ENCODE data around the gene PFN4.

GRCh38 chr2:24106786-24107185 is 16.3 kb downstream of the PFN4 start:
- TF ChIP-seq, protein P1, sequence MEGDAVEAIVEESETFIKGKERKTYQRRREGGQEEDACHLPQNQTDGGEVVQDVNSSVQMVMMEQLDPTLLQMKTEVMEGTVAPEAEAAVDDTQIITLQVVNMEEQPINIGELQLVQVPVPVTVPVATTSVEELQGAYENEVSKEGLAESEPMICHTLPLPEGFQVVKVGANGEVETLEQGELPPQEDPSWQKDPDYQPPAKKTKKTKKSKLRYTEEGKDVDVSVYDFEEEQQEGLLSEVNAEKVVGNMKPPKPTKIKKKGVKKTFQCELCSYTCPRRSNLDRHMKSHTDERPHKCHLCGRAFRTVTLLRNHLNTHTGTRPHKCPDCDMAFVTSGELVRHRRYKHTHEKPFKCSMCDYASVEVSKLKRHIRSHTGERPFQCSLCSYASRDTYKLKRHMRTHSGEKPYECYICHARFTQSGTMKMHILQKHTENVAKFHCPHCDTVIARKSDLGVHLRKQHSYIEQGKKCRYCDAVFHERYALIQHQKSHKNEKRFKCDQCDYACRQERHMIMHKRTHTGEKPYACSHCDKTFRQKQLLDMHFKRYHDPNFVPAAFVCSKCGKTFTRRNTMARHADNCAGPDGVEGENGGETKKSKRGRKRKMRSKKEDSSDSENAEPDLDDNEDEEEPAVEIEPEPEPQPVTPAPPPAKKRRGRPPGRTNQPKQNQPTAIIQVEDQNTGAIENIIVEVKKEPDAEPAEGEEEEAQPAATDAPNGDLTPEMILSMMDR (IDR thresholded peaks at IDR 0.05), result no peak
- no peak for TF ChIP-seq POLR2A (IDR thresholded peaks at IDR 0.05)
